DND-41 (cell line): ENCODE results near the gene ABHD17C.

Source experiments
- ATAC-seq: fragments of 200-7000 bp; cut with Tn5 transposase; 3 replicates; pipeline ENCODE4 v1.9.1; 2021; ENCODE audit warnings: low read depth; ENCODE audit not compliant: insufficient read depth
- DNase-seq: peaks from one replicate; pipeline ENCODE4 v3.0.0-alpha.2; 2020
- H2AFZ ChIP-seq: 2 replicates; pipeline ENCODE4 v1.6.0; 2012; ENCODE audit warnings: low read depth, low read length
- H3K27ac ChIP-seq: 2 replicates; pipeline ENCODE4 v1.5.1; 2012; ENCODE audit warnings: low read length, inconsistent platforms
- H3K27me3 ChIP-seq: fragments of 200-600 bp; sonication (generic); 2 replicates; pipeline ENCODE4 v1.6.0; 2012; ENCODE audit warnings: low read length, mild to moderate bottlenecking, inconsistent platforms; ENCODE audit not compliant: insufficient read depth, poor library complexity
- H3K36me3 ChIP-seq: 2 replicates; pipeline ENCODE4 v1.5.1; 2012; ENCODE audit warnings: low read length, inconsistent platforms; ENCODE audit not compliant: insufficient read depth
- H3K4me1 ChIP-seq: 2 replicates; pipeline ENCODE4 v1.5.1; 2012; ENCODE audit warnings: mild to moderate bottlenecking, low read length; ENCODE audit not compliant: insufficient read depth
- H3K4me2 ChIP-seq: 2 replicates; pipeline ENCODE4 v1.6.0; 2012; ENCODE audit warnings: mild to moderate bottlenecking, moderate library complexity, low read length, inconsistent platforms; ENCODE audit not compliant: insufficient read depth
- H3K4me3 ChIP-seq, 2 experiments: fragments of 200-600 bp in 1 of 2; shearing (Covaris generic) in 1 of 2; 2 replicates each; pipeline ENCODE4 v1.5.1; 2012 to 2016; ENCODE audit warnings: inconsistent platforms in 2 of 2, low read length in 2 of 2, mild to moderate bottlenecking in 2 of 2, low read depth in 1 of 2, moderate library complexity in 1 of 2
- H3K79me2 ChIP-seq: 2 replicates; pipeline ENCODE4 v1.6.0; 2012; ENCODE audit warnings: low read length, inconsistent platforms; ENCODE audit not compliant: insufficient read depth
- H3K9ac ChIP-seq: 2 replicates; pipeline ENCODE4 v1.6.0; 2012; ENCODE audit warnings: low read depth, mild to moderate bottlenecking, inconsistent platforms, low read length, moderate library complexity
- H3K9me3 ChIP-seq: 2 replicates; pipeline ENCODE4 v1.5.1; 2012; ENCODE audit warnings: low read length, moderate library complexity, mild to moderate bottlenecking, inconsistent platforms; ENCODE audit not compliant: insufficient read depth, severe bottlenecking
- H4K20me1 ChIP-seq: 2 replicates; pipeline ENCODE4 v1.6.0; 2012; ENCODE audit warnings: low read length; ENCODE audit not compliant: insufficient read depth
- CTCF ChIP-seq: IDR thresholded peaks from 2 replicates; pipeline ENCODE4 v1.5.1; 2012; ENCODE audit warnings: borderline replicate concordance, low read length, moderate library complexity, mild to moderate bottlenecking; ENCODE audit not compliant: poor library complexity, severe bottlenecking; ENCODE audit errors: extremely low read depth
- EZH2 ChIP-seq: IDR thresholded peaks from 3 replicates; pipeline ENCODE4 v1.6.1; 2012; ENCODE audit warnings: borderline replicate concordance, low read depth, mild to moderate bottlenecking, moderate library complexity, low read length, inconsistent platforms; ENCODE audit not compliant: severe bottlenecking

The ABHD17C gene

GRCh38 chr15:80693682-80694610 lies 1.2 kb upstream of the ABHD17C start:
- H3K9ac ChIP-seq: peak overlapping the region; percentile 59
- ATAC-seq: peak; percentile 28; the same call in 2 of the 3 replicates
- H3K4me1 ChIP-seq: peaks cover 21% of the 10 kb centered on the region
- peaks cover 41% of the 10 kb centered on the region for H3K27me3 ChIP-seq
- peak overlapping the region; percentile 30 to 65; a peak in 3 of 4 replicates for H3K4me3 ChIP-seq
- peak overlapping the region; percentile 84 for H2AFZ ChIP-seq
- H3K36me3 ChIP-seq: no peaks in the 10 kb centered on the region
- no peaks in the 10 kb centered on the region for H3K9me3 ChIP-seq
- H3K27ac ChIP-seq: no peak overlapping the region
- no peak for TF ChIP-seq CTCF
- TF ChIP-seq EZH2: no peak
- no peak for DNase-seq
- H4K20me1 ChIP-seq: no peaks in the 10 kb centered on the region
- peak overlapping the region; percentile 97 for H3K4me2 ChIP-seq
- no peaks in the 10 kb centered on the region for H3K79me2 ChIP-seq

GRCh38 chr15:80694611-80695098 lies 455 bp upstream of the ABHD17C start:
- DNase-seq: peak; percentile 12
- Histone ChIP-seq H3K4me1 (peaks cover 21% of the 10 kb centered on the region), H3K36me3 (no peaks in the 10 kb centered on the region), H3K4me2 (peak overlapping the region; percentile 97), H3K9ac (peak overlapping the region; percentile 59), H3K27ac (no peak overlapping the region), H3K27me3 (peaks cover 40% of the 10 kb centered on the region), H2AFZ (peak overlapping the region; percentile 84), H3K9me3 (no peaks in the 10 kb centered on the region), H3K4me3 (peak overlapping the region; percentile 30 to 65; a peak in 3 of 4 replicates), H4K20me1 (no peaks in the 10 kb centered on the region), H3K79me2 (no peaks in the 10 kb centered on the region)
- peak; percentile 41 for ATAC-seq
- TF ChIP-seq EZH2 (peak; percentile 72), CTCF (no peak)

GRCh38 chr15:80695911-80696661 lies 976 bp downstream of the ABHD17C start:
- Histone ChIP-seq H3K4me1 (peaks cover 21% of the 10 kb centered on the region), H4K20me1 (no peaks in the 10 kb centered on the region), H3K4me2 (peak overlapping the region; percentile 97), H3K4me3 (peak overlapping the region; percentile 17 to 65; a peak in 3 of 4 replicates), H3K27me3 (peaks cover 38% of the 10 kb centered on the region), H3K9ac (peak overlapping the region; percentile 61), H2AFZ (peak overlapping the region; percentile 77), H3K79me2 (no peaks in the 10 kb centered on the region), H3K36me3 (no peaks in the 10 kb centered on the region), H3K9me3 (no peaks in the 10 kb centered on the region), H3K27ac (no peak overlapping the region)
- TF ChIP-seq CTCF (no peak), EZH2 (peak; percentile 65)
- DNase-seq (no peak), ATAC-seq (no peak)
